IPS DF 4.7 (cell line): ENCODE data around the gene SLC25A53.
"Not testable (repeated sequence)": the region's sequence is repeated elsewhere in the genome, so short reads cannot be mapped to it uniquely, and the experiment has no call there.

Source experiments
- DNase-seq: peaks from one replicate; pipeline ENCODE4 v3.0.0-alpha.2; 2013; ENCODE audit warnings: low spot score; ENCODE audit errors: extremely low read depth

The SLC25A53 gene

GRCh38 chrX:104075778-104076445 lies 80.9 kb downstream of the SLC25A53 start, which contains the start of gene TMSB15C:
Gene TMSB15C, minus strand, starts transcription at chrX:104076236.
- DNase-seq: not testable (repeated sequence)

- DNase-seq: not testable (repeated sequence)
Observed at GRCh38 chrX:104062636-104063035, 94.2 kb downstream of the SLC25A53 start.

- DNase-seq: not testable (repeated sequence)
Observed at GRCh38 chrX:104054956-104055355, 101.9 kb downstream of the SLC25A53 start.
